ENCODE data around the gene EFNA2. TPM values are rescaled to one million over a fixed set of nuclear protein-coding genes. Genes with fewer than 3 reads are reported as not detected.

EFNA2 gene
- polyA plus RNA-seq, 1 donor (not counting 4 experiments of a cell fraction or from before 2014, with no cell fraction given) = not detected

GRCh38 chr19:1254081-1254527 lies 31.6 kb upstream of the EFNA2 start:
- FAIRE-seq = no peak
- dilution Hi-C loops (cut with MboI; ENCODE audit: extremely low pct_ligation_motif_present, low sequenced_read_pairs) = no loop called here

GRCh38 chr19:1254530-1255185 lies 31.0 kb upstream of the EFNA2 start:
- Histone ChIP-seq H3K4me3 (ENCODE audit: control insufficient read depth in 2 of 3, extremely low read depth in 1 of 3, insufficient read depth in 2 of 3, low read depth in 1 of 3, low read length in 3 of 3) (no peak overlapping the region), H3K36me3 (ENCODE audit: control insufficient read depth in 2 of 2, extremely low read depth in 1 of 2, insufficient read depth in 2 of 2, low read length in 2 of 2) (peaks cover 28 to 50% of the 10 kb centered on the region in 2 experiments), H3K9me1 (ENCODE audit: control insufficient read depth, extremely low read depth, insufficient read depth, low read length) (no peaks in the 10 kb centered on the region), H3K9me3 (ENCODE audit: control insufficient read depth, low read depth, low read length) (no peaks in the 10 kb centered on the region), H3K4me2 (ENCODE audit: control insufficient read depth, extremely low read depth, insufficient read depth, low read depth, low read length) (no peak overlapping the region), H3K27me3 (ENCODE audit: control insufficient read depth, extremely low read depth, insufficient read depth, low read length) (no peaks in the 10 kb centered on the region), H3K9ac (ENCODE audit: control insufficient read depth, extremely low read depth, insufficient read depth, low read length) (no peak overlapping the region), H3K4me1 (ENCODE audit: control insufficient read depth, extremely low read depth, insufficient read depth, low read length) (peaks cover 32% of the 10 kb centered on the region), H3K79me2 (ENCODE audit: control insufficient read depth, insufficient read depth, low read length) (peaks cover 56% of the 10 kb centered on the region), H2AFZ (ENCODE audit: control insufficient read depth, low read length) (no peak overlapping the region), H4K20me1 (ENCODE audit: control insufficient read depth, extremely low read depth, insufficient read depth, low read length) (peaks cover 16% of the 10 kb centered on the region), H3K27ac (ENCODE audit: control insufficient read depth, insufficient read depth, low read length) (no peak overlapping the region)
- dilution Hi-C loops (cut with MboI; ENCODE audit: extremely low pct_ligation_motif_present, low sequenced_read_pairs) = no loop called here
- no peak for TF ChIP-seq CTCF (optimal IDR thresholded peaks at IDR 0.05 in 1 of 3, IDR thresholded peaks at IDR 0.05 in 1 of 3, conservative IDR thresholded peaks at IDR 0.05 in 1 of 3; ENCODE audit: extremely low read depth in 1 of 3, insufficient read depth in 2 of 3, low read length in 3 of 3)
- TF ChIP-seq EZH2 (IDR thresholded peaks at IDR 0.05; ENCODE audit: low read length) = no peak
- FAIRE-seq = no peak
- no peak for DNase-seq (ENCODE audit: low read depth, low spot score)

More at GRCh38 chr19:1254081-1254527, 31.6 kb upstream of the EFNA2 start:
- no peak for TF ChIP-seq EZH2 (IDR thresholded peaks at IDR 0.05; ENCODE audit: low read length)
- no peak for TF ChIP-seq CTCF (optimal IDR thresholded peaks at IDR 0.05 in 1 of 3, IDR thresholded peaks at IDR 0.05 in 1 of 3, conservative IDR thresholded peaks at IDR 0.05 in 1 of 3; ENCODE audit: extremely low read depth in 1 of 3, insufficient read depth in 2 of 3, low read length in 3 of 3)
- H3K9me1 ChIP-seq (ENCODE audit: control insufficient read depth, extremely low read depth, insufficient read depth, low read length) = no peaks in the 10 kb centered on the region
- no peak overlapping the region for H3K27ac ChIP-seq (ENCODE audit: control insufficient read depth, insufficient read depth, low read length)
- H3K27me3 ChIP-seq (ENCODE audit: control insufficient read depth, extremely low read depth, insufficient read depth, low read length) = no peaks in the 10 kb centered on the region
- no peak overlapping the region for H3K4me3 ChIP-seq (ENCODE audit: control insufficient read depth in 2 of 3, extremely low read depth in 1 of 3, insufficient read depth in 2 of 3, low read depth in 1 of 3, low read length in 3 of 3)
- no peaks in the 10 kb centered on the region for H3K9me3 ChIP-seq (ENCODE audit: control insufficient read depth, low read depth, low read length)
- H3K4me2 ChIP-seq (ENCODE audit: control insufficient read depth, extremely low read depth, insufficient read depth, low read depth, low read length) = no peak overlapping the region
- no peak overlapping the region for H3K9ac ChIP-seq (ENCODE audit: control insufficient read depth, extremely low read depth, insufficient read depth, low read length)
- no peak for DNase-seq (ENCODE audit: low read depth, low spot score)
- H3K36me3 ChIP-seq (ENCODE audit: control insufficient read depth in 2 of 2, extremely low read depth in 1 of 2, insufficient read depth in 2 of 2, low read length in 2 of 2) = peaks cover 28 to 50% of the 10 kb centered on the region in 2 experiments
- peaks cover 27% of the 10 kb centered on the region for H3K4me1 ChIP-seq (ENCODE audit: control insufficient read depth, extremely low read depth, insufficient read depth, low read length)
- peaks cover 14% of the 10 kb centered on the region for H4K20me1 ChIP-seq (ENCODE audit: control insufficient read depth, extremely low read depth, insufficient read depth, low read length)
- peaks cover 56% of the 10 kb centered on the region for H3K79me2 ChIP-seq (ENCODE audit: control insufficient read depth, insufficient read depth, low read length)
- no peak overlapping the region for H2AFZ ChIP-seq (ENCODE audit: control insufficient read depth, low read length)
